ENCODE results near the gene NOLC1.

NOLC1 gene

DNA sequence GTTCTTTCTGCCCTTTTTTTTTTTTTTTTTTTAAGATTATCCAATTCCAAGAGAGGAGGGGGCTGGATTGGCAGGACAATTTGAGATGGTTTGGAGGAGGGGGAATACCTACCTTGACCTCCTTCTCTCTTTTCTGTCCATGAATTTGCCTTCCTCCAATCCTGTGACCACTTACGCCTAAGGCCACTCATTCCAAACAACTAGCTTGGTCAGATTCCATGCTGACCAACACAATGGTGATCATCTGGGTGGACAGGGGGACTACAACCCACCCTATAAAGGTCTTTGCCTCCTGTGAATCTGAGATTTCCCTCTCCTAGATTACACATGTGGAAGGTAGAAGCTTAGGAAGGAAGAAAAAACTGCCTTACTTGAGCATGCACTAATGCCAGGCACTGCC, 29.7 kb upstream of the NOLC1 start:
- no peak for FAIRE-seq

DNA sequence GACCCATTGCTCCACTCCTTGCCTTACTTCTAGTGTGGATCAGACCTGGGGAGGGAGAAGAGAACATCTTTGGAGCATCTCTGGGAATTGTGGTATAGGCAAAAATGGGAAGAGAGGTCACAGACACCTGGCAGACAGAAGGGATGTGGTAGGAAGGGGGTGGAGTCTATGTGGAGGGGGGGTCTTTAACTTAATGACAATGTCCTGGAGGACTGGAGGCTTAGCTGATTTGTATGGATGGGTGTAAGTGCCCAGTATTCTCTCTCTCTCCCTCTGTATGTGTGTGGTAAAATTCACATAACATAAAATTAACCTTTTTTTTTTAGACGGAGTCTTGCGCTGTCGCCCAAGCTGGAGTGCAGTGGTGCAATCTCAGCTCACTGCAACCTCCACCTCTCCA, 29.0 kb upstream of the NOLC1 start:
- no peak for FAIRE-seq

DNA sequence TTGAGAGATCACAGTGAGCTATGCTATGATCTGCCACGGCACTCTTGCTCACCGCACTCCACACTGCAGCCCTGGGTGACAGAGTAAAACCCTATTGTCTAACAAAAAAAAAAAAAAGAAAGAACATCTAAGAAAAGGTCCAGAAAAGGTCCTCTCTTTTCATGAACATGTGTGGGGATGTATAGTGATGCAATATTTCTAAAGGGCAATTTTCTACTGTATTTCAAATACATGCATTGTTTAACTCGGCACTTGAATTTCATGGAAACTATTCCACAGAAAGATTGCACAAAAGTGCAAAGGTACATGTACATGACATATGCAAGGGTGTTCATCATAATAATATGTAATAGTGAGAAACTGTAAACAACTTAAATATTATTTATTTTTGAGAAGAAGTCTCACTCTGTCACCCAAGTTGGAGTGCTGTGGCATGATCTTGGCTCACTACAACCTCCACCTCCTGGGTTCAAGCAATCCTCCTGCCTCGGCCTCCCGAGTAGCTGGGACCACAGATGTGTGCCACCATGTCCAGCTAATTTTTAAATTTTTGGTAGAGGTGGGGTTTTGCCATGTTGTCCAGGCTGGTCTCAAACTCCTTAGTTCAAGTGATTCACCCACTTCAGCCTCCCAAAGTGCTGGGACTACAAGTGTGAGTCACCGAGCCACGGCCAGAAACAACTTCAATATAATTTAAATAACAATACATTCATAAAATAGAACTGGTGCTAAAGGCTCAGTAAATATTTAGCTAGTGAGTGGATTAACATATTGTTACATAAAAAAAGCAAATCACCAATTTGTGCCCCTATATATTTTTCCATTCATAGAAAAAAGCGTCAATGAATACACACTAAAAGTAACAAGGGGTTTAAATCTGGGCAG, 20.7 kb upstream of the NOLC1 start:
- no peak for FAIRE-seq

DNA sequence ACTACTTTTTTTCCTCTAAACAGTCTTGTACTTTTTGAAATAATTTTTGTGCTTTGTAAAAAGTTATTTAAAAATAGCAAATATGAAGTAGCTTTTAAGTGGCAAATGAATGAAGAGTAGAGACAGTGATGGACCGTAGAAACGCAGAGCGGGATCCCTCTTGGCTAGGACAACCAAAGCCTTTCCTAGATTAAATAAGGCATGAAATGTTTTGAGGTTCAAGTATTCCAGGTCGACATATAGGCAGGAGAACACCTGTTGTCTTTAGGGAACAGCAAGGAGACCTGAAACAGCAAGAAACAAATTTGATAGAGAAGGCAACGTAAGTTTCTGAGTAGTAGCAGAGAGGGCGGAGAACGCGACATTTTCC, 20.0 kb upstream of the NOLC1 start:
- FAIRE-seq = no peak

DNA sequence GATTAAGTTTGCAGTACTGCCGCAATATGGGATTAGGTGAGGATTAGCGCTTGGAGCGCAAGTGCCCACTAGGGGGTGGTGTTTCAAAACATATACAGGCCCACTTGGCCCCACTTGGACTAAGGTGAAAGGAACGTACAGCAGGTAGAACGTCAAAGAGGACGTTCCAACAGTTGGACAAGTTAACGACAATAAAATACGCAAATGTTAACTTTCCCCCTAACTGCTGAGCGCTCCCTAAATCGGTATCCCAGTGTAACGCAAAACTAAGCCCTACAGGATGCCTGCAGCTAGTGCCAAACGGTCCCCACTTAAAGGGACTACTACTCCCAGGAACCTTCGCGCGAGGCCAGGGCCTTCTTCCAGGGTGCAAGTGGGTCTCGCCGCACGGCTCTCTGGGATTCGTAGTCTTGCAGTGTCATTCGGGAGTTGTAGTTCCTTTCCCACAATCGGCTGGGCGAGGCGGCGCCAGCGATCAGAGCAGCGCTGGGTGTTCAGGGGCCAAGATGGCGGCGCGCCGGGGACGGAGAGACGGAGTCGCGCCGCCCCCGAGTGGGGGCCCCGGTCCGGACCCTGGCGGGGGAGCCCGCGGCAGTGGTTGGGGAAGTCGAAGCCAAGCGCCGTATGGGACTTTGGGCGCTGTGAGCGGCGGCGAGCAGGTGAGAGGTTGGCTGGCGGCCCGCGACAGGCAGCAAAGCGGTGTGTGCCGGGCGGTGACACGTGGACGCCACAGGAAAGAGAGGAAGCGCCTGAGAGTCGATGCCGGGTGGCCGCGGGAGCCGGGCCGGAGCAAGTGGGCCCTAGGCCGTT, 19.4 kb upstream of the NOLC1 start, which contains the start of gene PPRC1:
Gene PPRC1 (plus strand): TSS at position 478 of the 810 bp plus-strand sequence. CDS start 29 bp downstream, at position 507.
- peak; percentile 60 for FAIRE-seq

DNA sequence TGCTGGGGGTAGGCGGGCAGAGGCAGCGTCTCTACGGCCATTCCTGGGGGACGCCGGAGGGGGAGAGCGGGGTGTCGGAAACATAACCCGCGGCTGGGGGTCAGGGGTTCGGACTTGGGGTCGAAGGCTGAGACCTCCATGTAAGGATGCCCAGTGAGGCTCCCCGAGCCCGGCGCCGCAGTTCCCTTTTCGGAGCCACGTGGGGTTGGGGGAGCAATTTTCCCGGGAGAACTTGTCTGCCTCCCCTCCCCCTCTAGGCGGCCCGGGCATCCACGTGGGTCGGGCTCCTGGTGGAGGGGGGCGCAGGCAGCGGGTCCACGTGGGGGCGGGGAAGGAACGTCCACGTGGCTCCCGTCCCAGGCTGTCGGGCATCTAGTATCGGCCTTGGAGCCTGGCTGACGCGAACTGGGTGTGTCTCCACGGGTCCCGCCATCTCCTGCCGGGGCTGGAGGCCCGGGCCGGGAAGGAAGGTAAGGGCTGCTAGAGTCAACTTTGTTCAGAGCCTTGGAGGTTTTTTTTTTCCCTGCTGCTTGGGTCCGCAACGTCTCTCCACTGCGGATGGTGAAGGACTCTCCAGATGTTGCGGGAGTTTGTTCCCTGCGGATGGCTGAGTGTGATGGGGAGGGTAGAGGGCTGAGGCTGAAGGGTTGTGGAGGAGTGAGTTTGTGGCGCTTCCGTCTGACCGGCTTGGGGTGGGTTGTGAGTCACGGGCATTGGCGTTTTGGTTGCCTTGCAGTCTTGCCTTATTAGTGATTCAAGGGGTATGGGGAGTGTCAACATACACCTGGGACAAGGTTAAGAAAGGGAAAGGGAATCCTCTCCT, 18.6 kb upstream of the NOLC1 start:
- FAIRE-seq = no peak

DNA sequence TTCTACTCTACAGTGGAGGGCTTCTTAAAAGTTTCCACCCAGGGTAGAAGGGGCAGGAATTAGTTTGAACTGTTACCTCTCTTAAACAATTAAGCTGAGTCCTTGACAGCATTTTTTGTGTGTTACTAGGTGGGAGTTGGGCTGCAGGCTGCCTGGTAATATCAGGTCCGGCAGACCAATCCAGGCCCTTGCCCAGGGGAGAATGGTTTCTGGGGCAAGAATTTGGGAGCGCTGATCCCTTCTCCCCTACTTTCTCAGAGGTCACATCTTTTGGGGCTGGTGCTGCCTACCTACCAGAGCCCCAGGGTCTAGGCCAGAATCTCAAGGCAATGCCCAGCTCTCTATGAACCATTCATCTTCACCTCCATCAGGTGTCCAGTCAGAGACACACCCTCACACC, 17.8 kb upstream of the NOLC1 start:
- no peak for FAIRE-seq

DNA sequence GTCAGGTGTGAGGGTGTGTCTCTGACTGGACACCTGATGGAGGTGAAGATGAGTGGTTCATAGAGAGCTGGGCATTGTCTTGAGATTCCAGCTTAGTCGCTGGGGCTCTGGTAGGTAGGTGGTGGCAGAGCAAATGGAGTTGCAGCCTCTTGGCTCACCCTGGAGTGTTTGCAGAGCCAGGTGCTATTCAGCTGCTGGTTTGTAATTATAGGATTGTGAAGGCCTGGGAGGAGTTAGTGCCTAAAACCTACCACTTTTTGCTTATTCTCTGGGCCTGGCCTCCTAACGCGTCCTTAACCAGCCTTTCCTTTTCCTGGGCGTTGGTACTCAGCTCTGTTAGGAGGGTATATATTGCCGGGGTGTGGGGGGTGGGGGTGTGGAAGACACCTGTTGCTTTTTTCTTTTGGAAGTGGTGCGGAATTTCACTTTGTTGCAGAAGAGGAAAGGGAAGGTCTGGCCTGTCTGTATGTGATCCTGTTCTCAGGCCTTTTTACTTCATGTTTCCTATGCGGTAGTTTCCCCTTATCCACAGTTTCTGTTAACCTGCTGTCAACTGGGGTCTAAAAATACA, 16.1 kb upstream of the NOLC1 start:
- no peak for FAIRE-seq

DNA sequence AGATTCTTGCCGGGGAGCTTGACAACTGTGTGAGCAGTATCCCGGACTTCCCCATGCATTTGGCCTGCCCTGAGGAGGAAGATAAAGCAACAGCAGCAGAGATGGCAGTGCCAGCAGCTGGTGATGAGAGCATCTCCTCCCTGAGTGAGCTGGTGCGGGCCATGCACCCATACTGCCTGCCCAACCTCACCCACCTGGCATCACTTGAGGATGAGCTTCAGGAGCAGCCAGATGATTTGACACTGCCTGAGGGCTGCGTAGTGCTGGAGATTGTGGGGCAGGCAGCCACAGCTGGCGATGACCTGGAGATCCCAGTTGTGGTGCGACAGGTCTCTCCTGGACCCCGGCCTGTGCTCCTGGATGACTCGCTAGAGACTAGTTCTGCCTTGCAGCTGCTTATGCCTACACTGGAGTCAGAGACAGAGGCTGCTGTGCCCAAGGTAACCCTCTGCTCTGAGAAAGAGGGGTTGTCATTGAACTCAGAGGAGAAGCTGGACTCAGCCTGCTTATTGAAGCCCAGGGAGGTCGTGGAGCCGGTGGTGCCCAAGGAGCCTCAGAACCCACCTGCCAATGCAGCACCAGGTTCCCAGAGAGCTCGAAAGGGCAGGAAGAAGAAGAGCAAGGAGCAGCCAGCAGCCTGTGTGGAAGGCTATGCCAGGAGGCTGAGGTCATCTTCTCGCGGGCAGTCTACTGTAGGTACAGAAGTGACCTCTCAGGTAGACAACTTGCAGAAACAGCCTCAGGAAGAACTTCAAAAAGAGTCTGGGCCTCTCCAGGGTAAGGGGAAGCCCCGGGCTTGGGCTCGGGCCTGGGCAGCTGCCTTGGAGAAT, 12.7 kb upstream of the NOLC1 start:
- FAIRE-seq = no peak

DNA sequence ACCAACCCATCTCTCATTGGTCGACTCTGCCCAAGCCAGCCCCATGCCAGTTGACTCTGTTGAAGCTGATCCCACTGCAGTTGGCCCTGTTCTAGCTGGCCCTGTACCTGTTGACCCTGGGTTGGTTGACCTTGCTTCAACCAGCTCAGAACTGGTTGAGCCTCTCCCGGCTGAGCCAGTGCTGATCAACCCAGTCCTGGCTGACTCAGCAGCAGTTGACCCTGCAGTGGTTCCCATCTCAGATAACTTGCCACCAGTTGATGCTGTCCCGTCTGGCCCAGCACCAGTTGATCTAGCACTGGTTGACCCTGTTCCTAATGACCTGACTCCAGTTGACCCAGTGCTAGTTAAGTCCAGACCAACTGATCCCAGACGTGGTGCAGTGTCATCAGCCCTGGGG, 12.0 kb upstream of the NOLC1 start:
- no peak for FAIRE-seq

DNA sequence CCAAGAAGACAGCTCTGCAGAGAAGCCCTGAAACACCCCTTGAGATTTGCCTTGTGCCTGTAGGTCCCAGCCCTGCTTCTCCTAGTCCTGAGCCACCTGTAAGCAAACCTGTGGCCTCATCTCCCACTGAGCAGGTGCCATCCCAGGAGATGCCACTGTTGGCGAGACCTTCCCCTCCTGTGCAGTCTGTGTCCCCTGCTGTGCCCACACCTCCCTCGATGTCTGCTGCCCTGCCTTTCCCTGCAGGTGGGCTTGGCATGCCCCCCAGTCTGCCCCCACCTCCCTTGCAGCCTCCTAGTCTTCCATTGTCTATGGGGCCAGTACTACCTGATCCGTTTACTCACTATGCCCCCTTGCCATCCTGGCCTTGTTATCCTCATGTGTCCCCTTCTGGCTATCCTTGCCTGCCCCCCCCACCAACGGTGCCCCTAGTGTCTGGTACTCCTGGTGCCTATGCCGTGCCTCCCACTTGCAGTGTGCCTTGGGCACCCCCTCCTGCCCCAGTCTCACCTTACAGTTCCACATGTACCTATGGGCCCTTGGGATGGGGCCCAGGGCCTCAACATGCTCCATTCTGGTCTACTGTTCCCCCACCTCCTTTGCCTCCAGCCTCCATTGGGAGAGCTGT, 11.2 kb upstream of the NOLC1 start:
- FAIRE-seq = no peak

DNA sequence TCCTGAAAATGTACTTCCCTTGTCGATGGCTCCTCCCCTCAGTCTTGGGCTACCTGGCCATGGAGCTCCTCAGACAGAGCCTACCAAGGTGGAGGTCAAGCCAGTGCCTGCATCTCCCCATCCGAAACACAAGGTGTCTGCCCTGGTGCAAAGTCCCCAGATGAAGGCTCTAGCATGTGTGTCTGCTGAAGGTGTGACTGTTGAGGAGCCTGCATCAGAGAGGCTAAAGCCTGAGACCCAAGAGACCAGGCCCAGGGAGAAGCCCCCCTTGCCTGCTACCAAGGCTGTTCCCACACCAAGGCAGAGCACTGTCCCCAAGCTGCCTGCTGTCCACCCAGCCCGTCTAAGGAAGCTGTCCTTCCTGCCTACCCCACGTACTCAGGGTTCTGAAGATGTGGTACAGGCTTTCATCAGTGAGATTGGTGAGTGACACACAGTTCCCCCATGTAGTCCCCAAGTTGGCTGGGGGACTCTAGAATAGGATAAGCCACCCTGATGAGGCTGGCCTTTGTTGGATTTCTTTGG, 10.5 kb upstream of the NOLC1 start:
- no peak for FAIRE-seq

DNA sequence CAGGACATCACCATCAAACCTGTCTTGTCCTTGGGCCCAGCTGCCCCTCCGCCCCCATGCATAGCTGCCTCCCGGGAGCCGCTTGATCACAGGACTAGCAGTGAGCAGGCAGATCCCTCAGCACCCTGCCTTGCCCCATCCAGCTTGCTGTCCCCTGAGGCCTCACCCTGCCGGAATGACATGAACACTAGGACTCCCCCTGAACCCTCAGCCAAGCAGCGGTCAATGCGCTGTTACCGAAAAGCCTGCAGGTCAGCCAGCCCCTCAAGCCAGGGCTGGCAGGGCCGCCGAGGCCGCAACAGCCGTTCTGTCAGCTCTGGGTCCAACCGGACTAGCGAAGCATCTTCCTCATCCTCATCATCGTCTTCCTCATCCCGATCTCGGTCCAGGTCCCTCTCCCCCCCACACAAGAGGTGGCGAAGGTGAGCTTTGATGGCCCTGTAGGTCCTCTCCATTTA, 5.2 kb upstream of the NOLC1 start:
- FAIRE-seq = no peak

DNA sequence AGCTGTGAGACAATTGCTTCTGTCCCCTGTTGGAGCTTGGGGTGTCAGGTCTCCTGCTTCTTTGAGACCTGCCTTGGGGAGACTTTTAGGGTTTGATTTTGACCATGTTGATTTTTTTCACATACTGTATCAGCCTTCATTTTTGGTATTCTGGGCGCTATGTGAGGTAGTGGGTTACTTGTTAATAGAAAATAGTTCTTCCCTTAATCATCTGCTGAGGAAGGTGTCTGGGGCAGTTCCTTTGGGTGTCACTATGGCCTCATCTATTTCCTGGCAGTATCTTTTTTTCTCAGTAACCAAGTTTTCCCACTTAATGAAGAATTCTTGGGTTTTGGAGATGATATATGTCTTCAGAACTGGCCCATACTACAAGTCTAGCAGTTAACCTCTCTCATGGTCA, 4.6 kb upstream of the NOLC1 start:
- FAIRE-seq = no peak

DNA sequence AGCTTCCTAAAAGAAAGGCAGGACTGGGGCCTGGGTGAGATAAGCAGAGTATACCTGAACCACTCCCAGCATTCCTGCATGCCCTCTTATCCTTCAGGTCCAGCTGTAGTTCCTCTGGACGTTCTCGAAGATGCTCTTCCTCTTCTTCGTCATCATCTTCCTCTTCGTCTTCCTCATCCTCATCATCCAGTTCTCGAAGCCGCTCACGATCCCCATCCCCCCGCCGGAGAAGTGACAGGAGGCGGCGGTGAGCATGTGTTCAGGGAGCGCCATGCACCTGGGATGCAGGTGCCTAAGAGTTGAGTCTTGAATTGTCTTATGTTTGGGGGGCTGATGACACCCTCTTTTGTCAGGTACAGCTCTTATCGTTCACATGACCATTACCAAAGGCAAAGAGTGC, 3.9 kb upstream of the NOLC1 start:
- no peak for FAIRE-seq

DNA sequence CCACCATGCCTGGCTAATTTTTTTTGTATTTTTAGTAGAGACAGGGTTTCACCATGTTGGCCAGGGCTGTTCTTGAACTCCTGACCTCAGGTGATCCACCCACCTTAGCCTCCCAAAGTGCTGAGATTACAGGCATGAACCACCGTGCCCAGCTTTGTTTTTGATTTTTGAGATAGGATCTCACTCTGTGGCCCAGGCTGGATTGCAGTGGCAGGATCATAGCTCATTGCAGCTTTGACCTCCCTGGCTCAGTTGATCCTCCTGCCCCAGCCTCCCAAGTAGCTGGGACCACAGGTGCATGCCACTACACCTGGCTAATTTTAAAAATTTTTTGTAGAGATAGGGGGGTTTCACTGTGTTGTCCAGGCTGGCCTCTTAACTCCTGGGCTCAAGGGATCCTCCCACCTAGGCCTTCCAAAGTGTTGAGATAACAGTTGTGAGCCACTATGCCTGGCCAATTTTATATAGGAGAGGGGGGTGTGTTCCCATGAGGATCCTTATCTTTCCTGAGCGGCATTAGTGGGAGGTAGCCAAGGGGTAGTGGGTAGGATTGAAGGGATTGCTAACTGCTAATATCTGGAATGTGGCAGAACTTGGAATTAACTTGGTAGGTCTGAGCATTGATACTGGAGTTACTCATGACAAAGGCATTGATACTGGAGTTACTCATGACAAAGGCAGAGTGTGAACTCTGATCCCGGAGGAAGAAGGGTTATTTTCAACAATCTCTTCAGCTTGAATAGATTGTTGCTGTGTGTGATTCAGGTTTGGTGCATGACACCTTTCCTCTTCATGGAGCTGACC, 1.0 kb upstream of the NOLC1 start:
- FAIRE-seq = no peak

DNA sequence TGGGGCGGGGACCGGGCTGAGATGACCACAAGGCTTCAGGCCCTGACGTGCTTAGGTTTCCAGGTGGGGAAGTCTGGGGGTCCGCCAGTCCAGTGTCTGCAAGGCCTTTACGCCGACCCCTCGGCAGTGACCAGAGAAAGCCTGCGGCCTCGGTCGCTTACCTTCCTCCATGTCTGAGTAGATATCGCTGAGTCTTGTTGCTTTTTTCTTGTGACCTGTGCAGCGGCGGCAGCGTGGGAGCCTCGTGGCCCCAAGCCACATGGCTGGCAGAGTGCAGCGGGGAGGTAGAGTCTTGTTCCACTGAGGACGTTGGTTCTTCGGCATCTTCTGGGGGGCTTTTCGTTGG, 329 bp downstream of the NOLC1 start:
- FAIRE-seq = no peak

DNA sequence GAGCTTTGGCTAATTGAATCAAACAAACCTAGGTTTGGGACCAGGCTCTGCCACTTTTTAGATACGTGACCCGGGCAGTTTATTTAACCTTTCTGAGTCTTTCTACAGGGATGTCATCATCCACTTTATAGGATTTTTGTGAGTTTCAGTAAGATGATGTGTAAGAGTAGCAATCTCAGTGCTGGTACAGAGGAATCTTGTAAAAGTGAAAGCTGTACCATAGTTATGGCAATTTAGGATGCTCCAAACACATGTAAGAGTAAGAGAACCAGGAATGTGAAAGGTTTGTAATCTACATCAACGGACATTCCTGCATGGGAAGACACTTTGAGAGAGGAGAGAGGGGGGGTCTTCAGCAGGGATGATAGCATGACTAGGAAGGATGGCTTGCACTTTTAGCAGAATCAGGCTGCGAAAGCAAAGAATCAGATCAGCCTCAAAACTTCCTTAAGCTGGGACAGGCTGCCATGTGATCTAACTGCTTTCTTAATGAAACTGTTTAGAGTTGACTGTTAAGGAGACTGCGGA, 968 bp downstream of the NOLC1 start:
- no peak for FAIRE-seq

DNA sequence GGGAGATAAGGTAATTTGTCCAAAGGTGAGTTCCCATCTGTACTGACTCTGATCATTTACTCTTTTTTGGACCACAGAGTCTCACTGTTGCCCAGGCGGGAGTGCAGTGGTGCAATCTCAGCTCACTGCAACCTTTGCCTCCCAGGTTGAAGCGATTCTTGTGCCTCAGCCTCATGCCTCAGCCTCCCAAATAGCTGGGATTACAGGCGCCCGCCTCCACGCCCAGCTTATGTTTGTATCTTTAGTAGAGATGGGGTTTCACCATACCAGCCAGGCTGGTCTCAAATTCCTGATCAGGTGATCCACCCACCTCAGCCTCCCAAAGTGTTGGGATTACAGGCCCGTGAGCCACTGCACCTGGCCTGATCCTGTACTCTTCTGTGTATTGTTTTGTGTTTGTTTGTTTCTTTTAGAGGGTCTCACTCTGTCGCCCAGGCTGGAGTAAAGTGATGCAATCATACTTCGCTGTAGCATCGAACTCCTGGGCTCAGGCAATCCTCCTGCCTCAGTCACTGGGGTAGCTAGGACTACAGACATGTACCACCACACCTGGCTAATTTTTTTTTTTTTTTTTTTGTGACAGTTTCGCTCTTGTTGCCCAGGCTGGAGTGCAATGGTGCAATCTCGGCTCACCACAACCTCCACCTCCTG, 2.4 kb downstream of the NOLC1 start:
- no peak for FAIRE-seq
